GF-D8 (cell line): ENCODE measurements around the gene PCBP3.

Source experiments
- DNase-seq: peaks from one replicate; lab custom pipeline; 2025; lab: John Stamatoyannopoulos, UW

The PCBP3 gene

DNA sequence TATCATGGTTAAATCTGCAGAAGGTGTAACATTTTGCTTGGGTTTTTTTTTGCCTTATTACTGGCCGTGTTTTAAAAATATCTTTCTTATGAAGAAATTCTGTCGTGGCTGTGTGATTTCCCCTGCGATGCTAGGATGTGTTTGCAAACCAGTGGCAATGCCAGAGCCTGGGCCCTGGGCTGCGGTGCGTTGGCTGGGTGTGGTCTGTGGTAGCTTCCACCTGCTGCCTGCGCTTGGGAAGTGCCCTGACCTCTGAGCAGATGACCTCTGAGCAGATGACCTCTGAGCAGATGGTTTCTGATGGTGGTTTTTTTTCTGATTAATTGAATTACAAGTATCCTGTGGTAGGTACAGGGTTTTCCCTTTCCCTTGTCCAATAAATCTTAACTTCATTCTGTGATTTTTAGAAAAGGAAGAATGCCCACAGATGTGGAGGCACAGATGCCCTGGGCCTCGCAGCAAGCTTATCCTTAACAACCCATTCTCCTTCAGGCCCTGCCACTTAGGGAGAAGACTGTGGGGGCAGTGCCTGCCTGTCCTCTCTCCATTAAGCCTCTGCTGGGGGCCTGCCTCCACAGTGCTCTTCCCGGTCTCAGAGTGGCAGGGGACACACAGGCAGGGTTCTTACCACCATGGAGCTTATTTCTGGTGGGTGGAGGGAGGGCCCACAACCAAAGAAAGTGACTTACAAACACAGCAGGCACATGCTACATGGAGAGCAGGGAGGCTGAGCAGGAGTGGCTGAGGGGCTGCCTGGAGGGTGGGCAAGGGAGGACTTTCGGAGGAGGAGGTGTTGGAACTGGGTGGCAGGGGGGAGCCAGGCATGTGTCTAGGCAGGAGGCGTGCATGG, 81.7 kb downstream of the PCBP3 start:
- no peak for DNase-seq

DNA sequence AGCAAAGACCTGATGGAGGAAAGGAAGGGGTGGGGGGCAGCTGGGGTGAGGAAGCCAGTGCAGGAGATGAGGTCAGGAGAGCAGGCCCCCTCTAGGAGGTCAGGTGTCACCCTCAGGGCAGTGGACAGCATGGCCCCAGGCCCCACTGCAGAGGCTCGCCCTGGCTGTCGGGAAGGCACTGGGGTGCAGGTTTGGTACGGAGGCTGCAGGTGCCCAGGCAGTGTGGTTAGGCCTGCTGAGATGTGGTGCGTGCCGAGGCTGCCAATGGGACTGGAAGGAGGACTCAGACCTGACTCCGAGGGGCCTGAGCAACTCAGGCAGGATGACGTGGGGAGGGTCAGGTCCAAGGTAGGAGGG, 82.3 kb downstream of the PCBP3 start:
- no peak for DNase-seq

DNA sequence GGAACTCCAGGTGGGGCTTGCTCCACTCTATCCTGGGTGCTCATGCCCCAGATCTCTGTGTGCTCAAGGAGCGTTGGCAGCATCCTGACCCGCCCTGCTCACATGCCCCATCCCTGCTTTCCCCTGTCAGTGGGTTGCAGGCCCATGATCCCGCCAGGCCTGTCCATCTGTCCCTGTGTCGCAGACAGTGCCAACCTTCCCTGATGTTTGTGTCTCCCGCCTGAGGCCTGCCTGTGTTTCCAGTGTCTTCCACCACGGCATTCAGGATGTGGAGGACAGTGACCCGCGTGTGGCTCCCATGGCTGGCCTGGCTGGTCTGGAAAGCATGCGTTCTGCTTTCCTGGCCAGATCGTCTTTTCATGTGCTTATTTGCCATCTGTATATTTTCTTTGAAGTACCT, 82.9 kb downstream of the PCBP3 start:
- no peak for DNase-seq

GRCh38 chr21:45727390-45727789, 83.9 kb downstream of the PCBP3 start:
- DNase-seq, result no peak

- DNase-seq, result no peak
These were observed 91.9 kb downstream of the PCBP3 start for GRCh38 chr21:45735259-45736000.

DNA sequence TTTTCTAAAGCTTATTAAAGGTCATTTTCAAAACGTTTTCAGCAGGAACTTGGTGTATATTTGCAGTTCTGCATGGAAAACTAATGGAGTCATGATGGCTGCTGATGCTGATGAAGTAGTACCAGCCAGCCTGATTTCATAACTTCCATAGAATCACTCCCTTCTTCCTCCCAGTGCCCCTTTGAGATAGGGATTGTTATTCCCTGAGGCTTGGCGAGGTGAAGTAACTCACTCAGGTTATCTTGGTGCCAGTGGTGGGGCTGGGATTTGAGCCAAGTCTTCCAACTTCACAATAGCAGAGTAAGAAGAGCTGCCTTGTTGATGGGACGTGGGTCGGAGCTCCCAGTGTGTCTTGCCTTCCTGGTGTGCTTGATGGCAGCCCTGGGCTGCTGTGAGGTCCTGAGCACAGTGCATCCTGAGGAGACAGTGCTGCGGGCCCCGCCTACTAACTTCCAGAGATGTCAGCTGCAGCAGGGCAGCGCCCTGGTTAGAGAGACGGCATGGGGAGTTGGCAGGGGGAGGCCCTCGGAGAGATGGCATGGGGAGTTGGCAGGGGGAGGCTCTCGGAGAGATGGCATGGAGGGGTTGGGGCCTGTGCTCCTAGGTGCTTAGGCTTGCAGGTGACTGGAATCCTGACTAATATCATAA, 92.6 kb downstream of the PCBP3 start:
- DNase-seq, result no peak

DNA sequence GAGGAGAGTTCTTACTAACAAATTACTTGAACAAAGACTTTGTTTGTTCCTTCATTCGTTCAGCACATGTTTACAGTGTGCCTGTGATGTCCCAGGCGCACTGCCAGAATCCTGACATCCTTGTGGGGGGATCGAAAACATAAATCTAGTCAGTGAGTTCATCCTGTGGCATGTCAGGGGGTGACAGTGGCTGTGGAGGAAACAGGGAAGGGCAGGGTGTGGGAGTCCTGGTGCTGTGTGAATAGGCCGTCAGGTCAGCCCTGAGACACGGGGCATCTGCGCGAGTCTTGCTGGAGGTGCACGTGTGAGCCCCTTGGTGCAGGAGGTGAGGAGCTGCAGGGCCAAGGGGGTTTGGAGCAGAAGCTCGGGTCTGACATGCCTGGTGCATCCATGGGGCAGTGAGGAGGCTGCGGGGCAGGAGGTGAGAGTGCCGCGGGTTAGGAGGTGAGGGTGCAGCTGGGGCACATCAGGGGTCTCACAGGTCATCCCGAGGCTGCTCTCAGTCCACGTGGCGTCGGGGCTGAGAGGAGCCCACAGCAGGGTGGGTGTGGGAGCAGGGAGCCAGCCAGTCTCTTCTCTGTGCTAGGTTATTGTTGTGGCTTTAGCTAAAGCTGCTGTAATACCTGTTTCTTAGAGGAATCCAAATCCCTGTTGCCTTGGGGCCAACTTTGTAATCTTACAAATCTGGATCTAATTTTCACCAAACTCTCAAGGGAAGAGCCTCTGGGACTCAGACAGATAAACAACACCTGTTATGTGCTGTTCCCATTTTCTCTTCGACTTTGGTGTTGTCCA, 93.4 kb downstream of the PCBP3 start:
- DNase-seq, result no peak

- DNase-seq, result no peak
These were observed 94.1 kb downstream of the PCBP3 start for GRCh38 chr21:45737485-45738166.

GRCh38 chr21:45739218-45740087, 95.9 kb downstream of the PCBP3 start:
- no peak for DNase-seq

GRCh38 chr21:45740088-45740440, 96.5 kb downstream of the PCBP3 start:
- no peak for DNase-seq

DNA sequence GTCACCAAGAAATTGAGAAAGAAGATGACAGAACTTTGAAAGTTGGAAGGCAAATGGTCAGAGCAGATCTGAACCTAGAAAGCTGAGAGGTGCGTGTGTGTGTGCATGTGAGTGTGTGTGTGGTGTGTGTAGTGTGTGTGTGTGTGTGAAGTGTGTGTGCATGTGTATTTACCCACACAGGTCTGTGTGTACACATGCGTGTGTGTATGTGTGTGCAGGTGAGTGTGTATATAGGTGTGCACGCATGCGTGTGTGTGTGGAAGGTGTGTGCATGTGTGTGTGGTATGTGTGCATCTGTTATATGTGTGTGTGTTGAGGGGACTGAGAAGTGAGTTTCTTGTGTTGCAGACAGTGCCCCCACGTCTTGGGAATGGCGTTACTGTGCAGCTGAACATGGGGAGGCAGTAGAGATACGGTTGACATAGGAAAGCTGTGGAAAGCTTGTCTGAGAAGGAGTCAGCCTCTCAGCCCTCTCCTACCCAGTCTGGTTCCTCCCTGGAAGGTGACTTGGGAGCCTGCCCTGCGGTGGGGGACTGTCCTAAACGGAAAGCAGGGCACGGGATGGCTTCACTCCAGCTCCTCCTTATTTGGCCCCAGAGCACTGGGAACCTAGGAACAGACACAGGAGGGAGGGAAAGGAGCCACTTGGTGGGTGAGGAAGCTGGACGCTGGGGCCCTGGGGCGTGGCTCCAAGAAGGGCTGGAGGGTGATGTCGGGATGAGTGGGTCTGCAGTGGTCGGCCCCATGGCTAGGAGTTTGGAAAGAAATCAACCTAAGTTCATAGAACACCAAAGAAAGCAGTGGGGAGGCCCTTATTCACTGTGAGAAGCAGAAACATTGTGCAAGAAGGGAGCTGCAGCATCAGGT, 97.2 kb downstream of the PCBP3 start:
- DNase-seq, result no peak

- no peak for DNase-seq
These were observed 98.2 kb downstream of the PCBP3 start for GRCh38 chr21:45741691-45742090.

DNA sequence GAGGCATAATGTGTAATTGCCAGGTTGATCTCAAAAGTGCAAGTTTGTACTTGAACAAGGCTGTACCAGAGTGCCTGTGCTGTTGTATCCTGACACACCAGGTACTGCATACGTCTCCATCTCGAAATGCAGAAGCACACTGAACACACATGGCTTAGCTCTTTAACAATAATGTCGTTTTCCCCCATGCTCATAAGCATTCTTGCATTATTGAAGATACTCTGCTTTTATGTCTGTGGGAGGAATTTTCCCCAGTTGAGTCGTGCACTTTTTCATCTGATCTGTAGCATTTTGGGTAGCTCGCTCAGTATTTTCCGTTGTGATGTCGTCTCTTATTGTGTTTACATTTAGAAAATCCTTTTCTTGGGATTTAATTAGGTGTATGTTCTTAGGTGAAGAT, 98.7 kb downstream of the PCBP3 start:
- no peak for DNase-seq

DNA sequence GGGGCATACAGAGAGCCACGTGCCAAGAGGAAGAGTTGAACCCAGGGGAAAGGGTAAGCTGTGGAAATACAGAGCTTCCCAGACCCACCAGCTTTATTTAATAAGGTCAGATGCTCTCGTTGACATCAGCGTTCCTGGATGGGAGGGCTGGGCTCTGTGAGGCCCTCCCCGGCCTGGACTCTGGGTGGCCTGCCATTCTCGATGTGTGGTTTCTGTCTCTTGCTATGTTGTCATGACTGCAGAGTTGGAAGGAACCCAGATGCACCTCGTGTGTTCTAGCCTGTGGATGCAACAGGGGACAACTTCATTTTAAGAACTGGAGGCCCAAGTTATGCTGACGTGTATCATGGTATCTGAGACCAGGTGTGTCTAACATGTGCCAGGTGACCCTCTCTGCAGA, 101.7 kb downstream of the PCBP3 start:
- DNase-seq, result no peak

GRCh38 chr21:45747233-45747766, 103.8 kb downstream of the PCBP3 start:
- no peak for DNase-seq

- no peak for DNase-seq
These were observed 104.4 kb downstream of the PCBP3 start for GRCh38 chr21:45747802-45748445.

GRCh38 chr21:45748593-45748992, 105.1 kb downstream of the PCBP3 start:
- DNase-seq, result no peak

DNA sequence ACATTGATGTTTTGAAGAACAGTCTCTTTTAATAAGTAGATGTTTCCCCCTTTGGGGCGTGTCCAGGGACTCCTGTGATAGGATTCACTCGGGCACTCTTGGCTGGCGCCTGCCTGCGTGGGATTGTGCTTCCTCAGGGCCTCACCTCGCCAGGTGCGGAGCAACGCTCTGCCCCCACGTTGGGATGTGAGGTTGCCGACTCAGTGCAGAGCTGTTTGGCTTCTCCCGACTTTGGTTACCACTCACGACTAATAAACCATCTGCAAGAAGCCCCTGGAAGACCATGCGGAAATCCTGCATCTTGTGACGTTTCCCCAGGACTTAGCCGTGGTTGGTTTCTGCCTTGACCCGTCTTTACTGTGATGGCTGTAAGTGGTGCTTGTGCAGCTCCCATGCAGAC, 106.4 kb downstream of the PCBP3 start:
- no peak for DNase-seq

DNA sequence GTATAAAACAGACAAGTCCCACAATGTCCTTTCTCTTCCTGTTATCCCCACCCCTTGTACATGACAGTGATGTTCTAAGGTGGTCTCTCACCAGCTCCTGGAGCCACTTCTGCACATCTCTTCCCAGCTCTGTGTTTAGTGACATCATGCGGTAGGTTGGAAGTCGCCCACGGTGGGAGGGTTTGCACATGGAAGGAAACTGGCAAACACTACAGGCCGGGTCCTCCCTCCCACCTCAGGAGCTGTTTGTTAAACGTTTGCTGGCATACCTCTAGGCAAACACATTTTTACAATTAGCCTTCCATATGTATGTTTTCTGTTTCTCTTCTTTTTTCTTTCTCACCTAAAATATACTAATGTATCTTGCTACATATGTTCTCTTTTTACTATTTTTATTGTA, 107.4 kb downstream of the PCBP3 start:
- DNase-seq, result no peak
